ENCODE results near the gene APOO. TPM values are rescaled to one million over a fixed set of nuclear protein-coding genes. Genes with fewer than 3 reads are reported as not detected.

The APOO gene
- total and polyA plus RNA-seq, 2 experiments from 2014 or later: 7.3 to 20.2 TPM

- Histone ChIP-seq H3K9ac (peak overlapping the region; percentile 48), H3K27ac (peak overlapping the region; percentile 78), H3K4me1 (ENCODE audit: insufficient read depth) (peaks cover 19% of the 10 kb centered on the region), H3K36me3 (ENCODE audit: low read depth) (no peaks in the 10 kb centered on the region), H3F3A (ENCODE audit: insufficient read depth) (peaks cover 17% of the 10 kb centered on the region; the same call in 1 of the 2 replicates), H3K79me2 (ENCODE audit: insufficient read depth) (no peaks in the 10 kb centered on the region), H3K4me2 (ENCODE audit: unreplicated experiment) (peak overlapping the region; percentile 44), H3K9me2 (ENCODE audit: insufficient read depth) (no peaks in the 10 kb centered on the region), H2AFZ (peak overlapping the region; percentile 75), H4K20me1 (ENCODE audit: insufficient read depth) (no peaks in the 10 kb centered on the region), H3K27me3 (replicated peaks; ENCODE audit: insufficient read depth) (no peaks in the 10 kb centered on the region), H3K9me3 (ENCODE audit: low read depth) (no peaks in the 10 kb centered on the region), H3K4me3 (peak overlapping the region; percentile 37)
- WGBS, 2 experiments (ENCODE audit: low coverage in 1 of 2, low lambda C conversion rate in 2 of 2, missing lambda C conversion rate in 2 of 2): 5 to 9% methylated on average over 4 to 5 of the region's 5 CpGs
- DNase-seq: peak; percentile 73
- in situ Hi-C loops (cut with MboI): no loop called here
- no peak for TF ChIP-seq EZH2phosphoT487 (IDR thresholded peaks at IDR 0.05; ENCODE audit: insufficient read depth, low read depth)
- TF ChIP-seq EZH2 (IDR thresholded peaks at IDR 0.05; ENCODE audit: insufficient read depth, poor library complexity, severe bottlenecking): no peak
These were observed 103.8 kb downstream of the APOO start for GRCh38 chrX:23803931-23804381.

- no peak for DNase-seq
- no peak overlapping the region for H2AFZ ChIP-seq
- H3K9me3 ChIP-seq (ENCODE audit: low read depth): no peaks in the 10 kb centered on the region
- H3K9me2 ChIP-seq (ENCODE audit: insufficient read depth): no peaks in the 10 kb centered on the region
- 87 to 92% methylated on average over 4 to 5 of the region's 5 CpGs for WGBS, 2 experiments (ENCODE audit: low coverage in 1 of 2, low lambda C conversion rate in 2 of 2, missing lambda C conversion rate in 2 of 2)
- no peaks in the 10 kb centered on the region for H3K27me3 ChIP-seq (replicated peaks; ENCODE audit: insufficient read depth)
- no peaks in the 10 kb centered on the region for H4K20me1 ChIP-seq (ENCODE audit: insufficient read depth)
- H3K9ac ChIP-seq: no peak overlapping the region
- no peaks in the 10 kb centered on the region for H3K79me2 ChIP-seq (ENCODE audit: insufficient read depth)
- no peak overlapping the region for H3K4me3 ChIP-seq
- in situ Hi-C loops (cut with MboI): no loop called here
- peaks cover 16% of the 10 kb centered on the region for H3K4me1 ChIP-seq (ENCODE audit: insufficient read depth)
- no peak overlapping the region for H3K27ac ChIP-seq
- TF ChIP-seq EZH2 (IDR thresholded peaks at IDR 0.05; ENCODE audit: insufficient read depth, poor library complexity, severe bottlenecking): no peak
- TF ChIP-seq EZH2phosphoT487 (IDR thresholded peaks at IDR 0.05; ENCODE audit: insufficient read depth, low read depth): no peak
- peaks cover 16% of the 10 kb centered on the region; the same call in 1 of the 2 replicates for H3F3A ChIP-seq (ENCODE audit: insufficient read depth)
- H3K36me3 ChIP-seq (ENCODE audit: low read depth): no peaks in the 10 kb centered on the region
- H3K4me2 ChIP-seq (ENCODE audit: unreplicated experiment): no peak overlapping the region
These were observed 105.3 kb downstream of the APOO start for GRCh38 chrX:23802431-23802830.

- TF ChIP-seq EZH2phosphoT487 (IDR thresholded peaks at IDR 0.05; ENCODE audit: insufficient read depth, low read depth) (no peak), EZH2 (IDR thresholded peaks at IDR 0.05; ENCODE audit: insufficient read depth, poor library complexity, severe bottlenecking) (no peak)
- no peaks in the 10 kb centered on the region for H3K36me3 ChIP-seq (ENCODE audit: low read depth)
- DNase-seq: peak; percentile 26
- no peak overlapping the region for H3K4me2 ChIP-seq (ENCODE audit: unreplicated experiment)
- in situ Hi-C loops (cut with MboI): no loop called here
- H3K9ac ChIP-seq: no peak overlapping the region
- no peaks in the 10 kb centered on the region for H4K20me1 ChIP-seq (ENCODE audit: insufficient read depth)
- H3K79me2 ChIP-seq (ENCODE audit: insufficient read depth): no peaks in the 10 kb centered on the region
- H3K27ac ChIP-seq: no peak overlapping the region
- H3K9me3 ChIP-seq (ENCODE audit: low read depth): no peaks in the 10 kb centered on the region
- no peaks in the 10 kb centered on the region for H3K27me3 ChIP-seq (replicated peaks; ENCODE audit: insufficient read depth)
- H3F3A ChIP-seq (ENCODE audit: insufficient read depth): peaks cover 6% of the 10 kb centered on the region; the same call in 1 of the 2 replicates
- no peak overlapping the region for H3K4me3 ChIP-seq
- H3K4me1 ChIP-seq (ENCODE audit: insufficient read depth): peaks cover 8% of the 10 kb centered on the region
- no peaks in the 10 kb centered on the region for H3K9me2 ChIP-seq (ENCODE audit: insufficient read depth)
- WGBS, 2 experiments (ENCODE audit: low coverage in 1 of 2, low lambda C conversion rate in 2 of 2, missing lambda C conversion rate in 2 of 2): 70% methylated on average over 6 of the region's 6 CpGs
- H2AFZ ChIP-seq: no peak overlapping the region; the same call in 1 of the 2 replicates
These were observed 108.2 kb downstream of the APOO start for GRCh38 chrX:23799469-23800065.

GRCh38 chrX:23797371-23798128, 110.2 kb downstream of the APOO start:
- Histone ChIP-seq H3K4me1 (ENCODE audit: insufficient read depth) (no peaks in the 10 kb centered on the region), H4K20me1 (ENCODE audit: insufficient read depth) (no peaks in the 10 kb centered on the region), H3K9me3 (ENCODE audit: low read depth) (no peaks in the 10 kb centered on the region), H3K4me2 (ENCODE audit: unreplicated experiment) (no peak overlapping the region), H3F3A (ENCODE audit: insufficient read depth) (no peaks in the 10 kb centered on the region), H3K27me3 (replicated peaks; ENCODE audit: insufficient read depth) (no peaks in the 10 kb centered on the region), H2AFZ (no peak overlapping the region), H3K9me2 (ENCODE audit: insufficient read depth) (no peaks in the 10 kb centered on the region), H3K9ac (no peak overlapping the region), H3K79me2 (ENCODE audit: insufficient read depth) (no peaks in the 10 kb centered on the region), H3K36me3 (ENCODE audit: low read depth) (no peaks in the 10 kb centered on the region), H3K27ac (no peak overlapping the region), H3K4me3 (no peak overlapping the region)
- in situ Hi-C loops (cut with MboI): no loop called here
- TF ChIP-seq EZH2 (IDR thresholded peaks at IDR 0.05; ENCODE audit: insufficient read depth, poor library complexity, severe bottlenecking): no peak
- TF ChIP-seq EZH2phosphoT487 (IDR thresholded peaks at IDR 0.05; ENCODE audit: insufficient read depth, low read depth): no peak
- WGBS, 2 experiments (ENCODE audit: low coverage in 1 of 2, low lambda C conversion rate in 2 of 2, missing lambda C conversion rate in 2 of 2): 73 to 85% methylated on average over 7 to 12 of the region's 12 CpGs
- DNase-seq: no peak

Measured in GM23248 (cell line).